Type B pancreatic cell (in vitro differentiated cells): ENCODE results near the gene C4orf50. TPM values are rescaled to one million over a fixed set of nuclear protein-coding genes. Genes with fewer than 3 reads are reported as not detected.

Source experiments
- DNase-seq: peaks from one replicate; pipeline ENCODE4 v3.0.0; 2021; ENCODE audit warnings: mixed read lengths; ENCODE audit not compliant: unreplicated experiment; ENCODE audit errors: extremely low spot score
- H3K27ac Mint-ChIP-seq: 2 replicates; pipeline ENCODE4 v1.8.0; 2021; ENCODE audit warnings: mild to moderate bottlenecking, mixed read lengths
- H3K27me3 Mint-ChIP-seq: 2 replicates; pipeline ENCODE4 v1.8.0; 2021; ENCODE audit warnings: mixed read lengths
- H3K36me3 Mint-ChIP-seq: 2 replicates; pipeline ENCODE4 v1.8.0; 2021; ENCODE audit warnings: mixed read lengths
- H3K4me1 Mint-ChIP-seq: one replicate; pipeline ENCODE4 v1.8.0; 2021; ENCODE audit warnings: mixed read lengths; ENCODE audit not compliant: unreplicated experiment
- H3K4me3 Mint-ChIP-seq: 2 replicates; pipeline ENCODE4 v1.8.0; 2021; ENCODE audit warnings: mild to moderate bottlenecking, mixed read lengths
- H3K9me3 Mint-ChIP-seq: 2 replicates; pipeline ENCODE4 v1.8.0; 2021; ENCODE audit warnings: mixed read lengths
- CTCF ChIP-seq: fragments of 200-600 bp; sonication (generic); conservative IDR thresholded peaks from 2 replicates; pipeline ENCODE4 v1.5.0; 2021; ENCODE audit warnings: antibody characterized with exemption, mild to moderate bottlenecking
- total RNA-seq: library from RNA; stranded (reverse); gene quantifications from 2 replicates; pipeline ENCODE4 v1.2.1, GENCODE V29; 2021; ENCODE audit warnings: low replicate concordance

C4orf50 gene
- total RNA-seq, 1 donor from 2014 or later = 0.19 TPM

- no peak for TF ChIP-seq CTCF
- no peak for DNase-seq
- H3K4me1 Mint-ChIP-seq = no peaks in the 10 kb centered on the region
- H3K36me3 Mint-ChIP-seq = no peaks in the 10 kb centered on the region
- no peak overlapping the region for H3K4me3 Mint-ChIP-seq
- no peak overlapping the region for H3K27ac Mint-ChIP-seq
- peaks cover 4% of the 10 kb centered on the region for H3K9me3 Mint-ChIP-seq
- H3K27me3 Mint-ChIP-seq = peaks cover 16% of the 10 kb centered on the region
Measured at GRCh38 chr4:6062133-6062532, 43.9 kb upstream of the C4orf50 start.

- H3K4me1 Mint-ChIP-seq = no peaks in the 10 kb centered on the region
- H3K36me3 Mint-ChIP-seq = no peaks in the 10 kb centered on the region
- DNase-seq = no peak
- no peak overlapping the region for H3K4me3 Mint-ChIP-seq
- no peak overlapping the region for H3K27ac Mint-ChIP-seq
- no peak for TF ChIP-seq CTCF
- no peaks in the 10 kb centered on the region for H3K27me3 Mint-ChIP-seq
- H3K9me3 Mint-ChIP-seq = peaks cover 4% of the 10 kb centered on the region
Measured at GRCh38 chr4:6059375-6059805, 41.2 kb upstream of the C4orf50 start.

- no peak for DNase-seq
- no peak overlapping the region for H3K4me3 Mint-ChIP-seq
- no peak overlapping the region for H3K27ac Mint-ChIP-seq
- no peaks in the 10 kb centered on the region for H3K36me3 Mint-ChIP-seq
- H3K9me3 Mint-ChIP-seq = peaks cover 4% of the 10 kb centered on the region
- no peaks in the 10 kb centered on the region for H3K4me1 Mint-ChIP-seq
- H3K27me3 Mint-ChIP-seq = peaks cover 3% of the 10 kb centered on the region
- TF ChIP-seq CTCF = no peak
Measured at GRCh38 chr4:6058531-6059374, 40.5 kb upstream of the C4orf50 start.

GRCh38 chr4:6056976-6057766, 38.9 kb upstream of the C4orf50 start:
- DNase-seq = no peak
- H3K9me3 Mint-ChIP-seq = peaks cover 4% of the 10 kb centered on the region
- H3K4me1 Mint-ChIP-seq = no peaks in the 10 kb centered on the region
- no peak overlapping the region for H3K4me3 Mint-ChIP-seq
- no peaks in the 10 kb centered on the region for H3K36me3 Mint-ChIP-seq
- H3K27ac Mint-ChIP-seq = no peak overlapping the region
- H3K27me3 Mint-ChIP-seq = peaks cover 8% of the 10 kb centered on the region
- TF ChIP-seq CTCF = no peak

- Mint-ChIP-seq H3K4me1 (no peaks in the 10 kb centered on the region), H3K4me3 (no peak overlapping the region), H3K36me3 (no peaks in the 10 kb centered on the region), H3K27me3 (peaks cover 15% of the 10 kb centered on the region), H3K9me3 (peaks cover 4% of the 10 kb centered on the region), H3K27ac (no peak overlapping the region)
- no peak for DNase-seq
- no peak for TF ChIP-seq CTCF
Measured at GRCh38 chr4:6055436-6055835, 37.2 kb upstream of the C4orf50 start.
